ENCODE measurements around the gene ASIC3. TPM values are rescaled to one million over a fixed set of nuclear protein-coding genes. Genes with fewer than 3 reads are reported as not detected.

ASIC3 gene
- total RNA-seq (2.9 and 4.5 TPM in 2 replicates), polyA plus RNA-seq (2.1 and 7.0 TPM in 2 replicates)

DNA sequence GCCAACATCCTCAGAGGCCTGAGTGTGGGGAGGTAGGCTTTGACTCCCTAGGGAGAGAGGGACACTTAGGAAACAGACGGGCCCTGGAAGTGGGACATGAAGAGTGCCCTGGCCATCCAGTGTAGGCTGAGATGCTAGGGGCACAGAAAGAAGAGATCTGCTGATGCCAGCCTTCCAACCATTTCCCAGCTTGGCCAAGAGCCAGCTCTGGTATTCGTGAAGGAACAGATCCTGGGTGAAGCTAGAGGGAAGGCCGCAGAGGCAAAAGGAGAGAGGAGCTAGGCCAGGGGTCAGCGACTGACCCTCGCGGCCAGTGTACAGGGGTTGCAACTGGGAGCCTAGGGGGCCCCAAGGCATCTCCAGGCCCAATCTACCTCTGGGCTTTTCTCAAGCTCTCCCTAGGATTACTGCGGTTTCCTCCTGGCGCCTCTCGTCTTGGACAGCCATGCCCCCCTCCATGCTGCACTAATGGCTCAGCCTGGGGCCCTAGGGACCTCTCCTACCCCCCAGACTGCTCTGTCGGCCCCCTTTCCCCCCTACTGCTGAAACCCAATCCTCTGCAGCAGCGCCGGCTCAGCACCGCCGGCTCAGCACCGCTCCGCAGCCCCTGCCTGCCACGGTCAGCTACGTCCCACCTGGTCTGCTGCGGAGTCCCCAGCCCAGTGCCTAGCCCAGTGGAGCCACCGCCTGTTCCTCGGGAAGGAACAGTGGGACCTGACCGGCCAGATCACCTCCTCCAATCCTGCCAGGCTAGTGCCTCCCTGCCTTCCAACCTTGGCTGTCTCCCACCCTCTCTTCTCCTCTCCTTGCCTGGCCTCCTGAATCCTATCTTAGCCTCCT lies at the start of gene ASIC3:
ASIC3 (plus strand) TSS at position 556 of the 840 bp plus-strand sequence. CDS start 355 bp downstream, outside the sequence.
- no peak within 1 kb of the TSS for H3K4me3 ChIP-seq
- H3K79me2 ChIP-seq: no peaks in the 10 kb centered on the region
- peaks cover 8% of the 10 kb centered on the region for H3K4me1 ChIP-seq (ENCODE audit: insufficient read depth)
- no peaks in the 10 kb centered on the region for H3K9me2 ChIP-seq (replicated peaks; ENCODE audit: insufficient read depth)
- H3K27me3 ChIP-seq: no peaks in the 10 kb centered on the region
- H3K27ac ChIP-seq: no peak within 1 kb of the TSS
- WGBS (ENCODE audit: low lambda C conversion rate, missing lambda C conversion rate): 85% methylated on average over 16 of the region's 22 CpGs
- no peak within 1 kb of the TSS for H3K4me2 ChIP-seq
- no peak for TF ChIP-seq EZH2 (IDR thresholded peaks at IDR 0.05; ENCODE audit: borderline replicate concordance)
- TF ChIP-seq EZH2phosphoT487 (IDR thresholded peaks at IDR 0.05; ENCODE audit: low read depth, severe bottlenecking, unreplicated experiment): no peak
- no peak for TF ChIP-seq CTCF (IDR thresholded peaks at IDR 0.05; ENCODE audit: poor library complexity)
- H3K9me3 ChIP-seq (ENCODE audit: low read depth): no peaks in the 10 kb centered on the region
- no peak for DNase-seq (ENCODE audit: low spot score)
- H3K36me3 ChIP-seq (replicated peaks; ENCODE audit: insufficient read depth, low read depth): no peaks in the 10 kb centered on the region
- H2AFZ ChIP-seq: no peak within 1 kb of the TSS
- no peaks in the 10 kb centered on the region for H4K20me1 ChIP-seq (ENCODE audit: insufficient read depth, poor library complexity, severe bottlenecking)

DNA sequence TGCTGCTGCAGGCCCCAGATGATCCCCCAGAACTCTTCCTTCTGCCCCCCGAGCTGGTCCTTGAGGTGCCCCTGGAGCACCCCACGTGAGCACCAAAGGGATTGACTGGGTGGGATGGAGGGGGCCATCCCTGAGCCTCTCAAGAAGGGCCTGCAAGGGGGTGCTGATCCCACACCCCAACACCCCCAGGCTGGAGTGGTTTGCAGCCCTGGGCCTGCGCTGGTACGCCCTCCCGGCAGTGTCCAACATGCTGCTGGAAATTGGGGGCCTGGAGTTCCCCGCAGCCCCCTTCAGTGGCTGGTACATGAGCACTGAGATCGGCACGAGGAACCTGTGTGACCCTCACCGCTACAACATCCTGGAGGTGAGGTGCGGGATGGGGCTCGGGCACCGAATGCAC lies 49.3 kb upstream of the ASIC3 start:
- no peaks in the 10 kb centered on the region for H3K9me2 ChIP-seq (replicated peaks; ENCODE audit: insufficient read depth)
- no peaks in the 10 kb centered on the region for H3K9me3 ChIP-seq (ENCODE audit: low read depth)
- no peak overlapping the region for H2AFZ ChIP-seq
- 93% methylated on average over 12 of the region's 12 CpGs for WGBS (ENCODE audit: low lambda C conversion rate, missing lambda C conversion rate)
- DNase-seq (ENCODE audit: low spot score): no peak
- no peak for TF ChIP-seq EZH2phosphoT487 (IDR thresholded peaks at IDR 0.05; ENCODE audit: low read depth, severe bottlenecking, unreplicated experiment)
- H4K20me1 ChIP-seq (ENCODE audit: insufficient read depth, poor library complexity, severe bottlenecking): no peaks in the 10 kb centered on the region
- peaks cover 5% of the 10 kb centered on the region for H3K4me1 ChIP-seq (ENCODE audit: insufficient read depth)
- no peak overlapping the region for H3K4me2 ChIP-seq
- no peaks in the 10 kb centered on the region for H3K36me3 ChIP-seq (replicated peaks; ENCODE audit: insufficient read depth, low read depth)
- H3K79me2 ChIP-seq: no peaks in the 10 kb centered on the region
- H3K4me3 ChIP-seq: no peak overlapping the region
- H3K27me3 ChIP-seq: no peaks in the 10 kb centered on the region
- no peak overlapping the region for H3K27ac ChIP-seq

GRCh38 chr7:150999497-151000230 lies 48.7 kb upstream of the ASIC3 start:
- Histone ChIP-seq H3K27ac (no peak overlapping the region), H4K20me1 (ENCODE audit: insufficient read depth, poor library complexity, severe bottlenecking) (no peaks in the 10 kb centered on the region), H3K4me1 (ENCODE audit: insufficient read depth) (peaks cover 5% of the 10 kb centered on the region), H3K9me3 (ENCODE audit: low read depth) (no peaks in the 10 kb centered on the region), H3K27me3 (no peaks in the 10 kb centered on the region), H3K4me3 (no peak overlapping the region), H2AFZ (no peak overlapping the region), H3K79me2 (no peaks in the 10 kb centered on the region), H3K9me2 (replicated peaks; ENCODE audit: insufficient read depth) (no peaks in the 10 kb centered on the region), H3K36me3 (replicated peaks; ENCODE audit: insufficient read depth, low read depth) (no peaks in the 10 kb centered on the region), H3K4me2 (no peak overlapping the region)
- no peak for TF ChIP-seq EZH2phosphoT487 (IDR thresholded peaks at IDR 0.05; ENCODE audit: low read depth, severe bottlenecking, unreplicated experiment)
- no peak for TF ChIP-seq CTCF (IDR thresholded peaks at IDR 0.05; ENCODE audit: poor library complexity)
- TF ChIP-seq EZH2 (IDR thresholded peaks at IDR 0.05; ENCODE audit: borderline replicate concordance): no peak
- no CpG with 5 or more reads among the region's 5 CpGs for WGBS (ENCODE audit: low lambda C conversion rate, missing lambda C conversion rate)
- DNase-seq (ENCODE audit: low spot score): no peak
